OCI-LY1 (cell line): ENCODE data around the gene SH3BGRL3.

Experiments
- H2AFZ ChIP-seq: fragments of 200-600 bp; sonication (generic), shearing (Covaris generic); 2 replicates; pipeline ENCODE4 v1.6.0; 2014; ENCODE audit warnings: antibody characterized with exemption, mild to moderate bottlenecking, low read length
- H3F3A ChIP-seq: fragments of 200-600 bp; sonication (generic), shearing (Covaris generic); 2 replicates; pipeline ENCODE4 v1.6.0; 2014; ENCODE audit warnings: mild to moderate bottlenecking, antibody characterized with exemption, low read length, moderate library complexity; ENCODE audit not compliant: insufficient read depth
- H3K27ac ChIP-seq: fragments of 200-600 bp; sonication (generic); 2 replicates; pipeline ENCODE4 v1.5.1; 2014; ENCODE audit warnings: low read length, mixed run types, mild to moderate bottlenecking, low read depth; ENCODE audit not compliant: poor library complexity, severe bottlenecking
- H3K27me3 ChIP-seq: fragments of 200-600 bp; sonication (generic); 2 replicates; pipeline ENCODE4 v1.6.0; 2014; ENCODE audit warnings: antibody characterized with exemption, mild to moderate bottlenecking, low read length, moderate library complexity; ENCODE audit not compliant: insufficient read depth
- H3K36me3 ChIP-seq: fragments of 200-600 bp; sonication (generic); 2 replicates; pipeline ENCODE4 v1.6.1; 2014; ENCODE audit warnings: mild to moderate bottlenecking, antibody characterized with exemption, low read length, moderate library complexity, mixed read lengths; ENCODE audit not compliant: insufficient read depth
- H3K4me1 ChIP-seq: fragments of 200-600 bp; sonication (generic); 2 replicates; pipeline ENCODE4 v1.5.1; 2014; ENCODE audit warnings: mild to moderate bottlenecking, low read length, moderate library complexity; ENCODE audit not compliant: insufficient read depth, severe bottlenecking
- H3K4me2 ChIP-seq: fragments of 200-600 bp; sonication (generic), shearing (Covaris generic); 2 replicates; pipeline ENCODE4 v1.6.1; 2014; ENCODE audit warnings: low read length
- H3K4me3 ChIP-seq: fragments of 200-600 bp; sonication (generic); 2 replicates; pipeline ENCODE4 v1.5.1; 2014; ENCODE audit warnings: low read length, low read depth, mild to moderate bottlenecking, mixed read lengths; ENCODE audit not compliant: poor library complexity, severe bottlenecking
- H3K79me2 ChIP-seq: fragments of 200-600 bp; shearing (Covaris generic); 2 replicates; pipeline ENCODE4 v1.6.1; 2016; ENCODE audit warnings: mixed run types, low read length, mixed read lengths; ENCODE audit not compliant: insufficient read depth
- H3K9ac ChIP-seq: fragments of 200-600 bp; sonication (generic), shearing (Covaris generic); 2 replicates; pipeline ENCODE4 v1.6.1; 2014; ENCODE audit warnings: mild to moderate bottlenecking, low read length, mixed read lengths
- H3K9me2 ChIP-seq: fragments of 200-600 bp; sonication (generic), shearing (Covaris generic); 2 replicates; pipeline ENCODE4 v1.6.1; 2014; ENCODE audit warnings: low read depth, mild to moderate bottlenecking, low read length, mixed read lengths
- H3K9me3 ChIP-seq: fragments of 200-600 bp; shearing (Covaris generic); 2 replicates; pipeline ENCODE4 v1.6.1; 2014; ENCODE audit warnings: low read length, mixed read lengths
- H4K20me1 ChIP-seq: fragments of 200-600 bp; sonication (generic), shearing (Covaris generic); 2 replicates; pipeline ENCODE4 v1.6.0; 2016; ENCODE audit warnings: mild to moderate bottlenecking, low read length; ENCODE audit not compliant: insufficient read depth
- CTCF ChIP-seq: fragments of 200-600 bp; sonication (generic), shearing (Covaris generic); IDR thresholded peaks from 2 replicates; pipeline ENCODE4 v1.5.1; 2017; ENCODE audit warnings: mild to moderate bottlenecking, antibody characterized with exemption, low read length, moderate library complexity, mixed read lengths
- EZH2 ChIP-seq: fragments of 200-600 bp; sonication (generic), shearing (Covaris generic); IDR thresholded peaks from 2 replicates; pipeline ENCODE4 v1.8.0; 2017; ENCODE audit warnings: borderline replicate concordance, mixed run types, mild to moderate bottlenecking, antibody characterized with exemption, low read length, moderate library complexity, mixed read lengths

Gene SH3BGRL3

GRCh38 chr1:26286064-26286416 lies 6.2 kb downstream of the SH3BGRL3 start:
- TF ChIP-seq CTCF (no peak; the same call in 1 of the 2 replicates), EZH2 (no peak)
- H3K4me3 ChIP-seq = no peak overlapping the region
- H3K27ac ChIP-seq = peak overlapping the region; percentile 100
- H4K20me1 ChIP-seq = no peaks in the 10 kb centered on the region
- H3K4me2 ChIP-seq = no peak overlapping the region
- H3F3A ChIP-seq = peaks cover 23% of the 10 kb centered on the region; the same call in 1 of the 2 replicates
- H3K9me3 ChIP-seq = no peaks in the 10 kb centered on the region
- peaks cover 88% of the 10 kb centered on the region for H3K4me1 ChIP-seq
- no peak overlapping the region for H2AFZ ChIP-seq
- H3K9me2 ChIP-seq = no peaks in the 10 kb centered on the region
- H3K36me3 ChIP-seq = peaks cover 20% of the 10 kb centered on the region; the same call in 1 of the 2 replicates
- H3K79me2 ChIP-seq = no peaks in the 10 kb centered on the region
- H3K27me3 ChIP-seq = no peaks in the 10 kb centered on the region
- no peak overlapping the region; the same call in 1 of the 2 replicates for H3K9ac ChIP-seq

GRCh38 chr1:26287033-26287711 lies 7.3 kb downstream of the SH3BGRL3 start:
- Histone ChIP-seq H2AFZ (no peak overlapping the region), H3K4me3 (no peak overlapping the region)

GRCh38 chr1:26287811-26288210 lies 7.9 kb downstream of the SH3BGRL3 start:
- H3K36me3 ChIP-seq = peaks cover 13% of the 10 kb centered on the region; the same call in 1 of the 2 replicates
- peak overlapping the region; percentile 100 for H3K27ac ChIP-seq
- no peaks in the 10 kb centered on the region for H3K9me3 ChIP-seq
- H3K4me3 ChIP-seq = no peak overlapping the region
- H3K4me1 ChIP-seq = peaks cover 88% of the 10 kb centered on the region
- peak overlapping the region; percentile 76 for H3K9ac ChIP-seq
- TF ChIP-seq EZH2 (no peak), CTCF (no peak)
- H2AFZ ChIP-seq = no peak overlapping the region
- no peaks in the 10 kb centered on the region for H3K79me2 ChIP-seq
- H4K20me1 ChIP-seq = no peaks in the 10 kb centered on the region
- peaks cover 22% of the 10 kb centered on the region; the same call in 1 of the 2 replicates for H3F3A ChIP-seq
- no peaks in the 10 kb centered on the region for H3K27me3 ChIP-seq
- peak overlapping the region; percentile 54 for H3K4me2 ChIP-seq
- no peaks in the 10 kb centered on the region for H3K9me2 ChIP-seq

More at GRCh38 chr1:26287033-26287711, 7.3 kb downstream of the SH3BGRL3 start:
- peaks cover 88% of the 10 kb centered on the region for H3K4me1 ChIP-seq
- no peaks in the 10 kb centered on the region for H3K27me3 ChIP-seq
- no peaks in the 10 kb centered on the region for H3K79me2 ChIP-seq
- peaks cover 14% of the 10 kb centered on the region; the same call in 1 of the 2 replicates for H3K36me3 ChIP-seq
- peaks cover 22% of the 10 kb centered on the region; the same call in 1 of the 2 replicates for H3F3A ChIP-seq
- peak overlapping the region; percentile 54; the same call in 1 of the 2 replicates for H3K4me2 ChIP-seq
- H3K9me2 ChIP-seq = no peaks in the 10 kb centered on the region
- peak overlapping the region; percentile 100 for H3K27ac ChIP-seq
- H3K9ac ChIP-seq = peak overlapping the region; percentile 76
- no peaks in the 10 kb centered on the region for H4K20me1 ChIP-seq
- no peak for TF ChIP-seq CTCF
- TF ChIP-seq EZH2 = no peak
- no peaks in the 10 kb centered on the region for H3K9me3 ChIP-seq
